SU-DHL-6 (cell line): Measurements from ENCODE around the gene FAM111A.
A peak's percentile ranks its signal among the peaks of the same experiment; 100 is the strongest.
"Not testable (repeated sequence)": the region's sequence is repeated elsewhere in the genome, so short reads cannot be mapped to it uniquely, and the experiment has no call there.

ENCODE experiments used
- H2AFZ ChIP-seq: fragments of 200-600 bp; sonication (generic); 2 replicates; pipeline ENCODE4 v1.6.1; 2014; ENCODE audit warnings: low read depth, mild to moderate bottlenecking, moderate library complexity, mixed read lengths, antibody characterized with exemption, low read length; ENCODE audit not compliant: severe bottlenecking
- H3F3A ChIP-seq: fragments of 200-600 bp; shearing (Covaris generic); 2 replicates; pipeline ENCODE4 v1.6.0; 2016; ENCODE audit warnings: antibody characterized with exemption, mild to moderate bottlenecking; ENCODE audit not compliant: insufficient read depth
- H3K27ac ChIP-seq: fragments of 200-600 bp; sonication (generic); 2 replicates; pipeline ENCODE4 v1.5.1; 2016; ENCODE audit warnings: low read depth, mild to moderate bottlenecking, low read length, moderate library complexity, mixed read lengths
- H3K27me3 ChIP-seq: fragments of 200-600 bp; sonication (generic), shearing (Covaris generic); 2 replicates; pipeline ENCODE4 v1.6.0; 2014; ENCODE audit warnings: mild to moderate bottlenecking, low read length
- H3K36me3 ChIP-seq: fragments of 200-600 bp; sonication (generic); 2 replicates; pipeline ENCODE4 v1.6.1; 2014; ENCODE audit warnings: mild to moderate bottlenecking, low read length, mixed read lengths
- H3K4me2 ChIP-seq: fragments of 300-600, 200-600 bp; shearing (Covaris generic), sonication (generic); 2 replicates; pipeline ENCODE4 v1.6.0; 2014; ENCODE audit warnings: low read length, low read depth, mild to moderate bottlenecking; ENCODE audit not compliant: poor library complexity, severe bottlenecking
- H3K4me3 ChIP-seq: fragments of 200-600 bp; sonication (generic); 2 replicates; pipeline ENCODE4 v1.5.1; 2014; ENCODE audit warnings: antibody characterized with exemption, low read length, mild to moderate bottlenecking, mixed read lengths; ENCODE audit not compliant: insufficient read depth, poor library complexity, severe bottlenecking
- H3K79me2 ChIP-seq: fragments of 200-600 bp; sonication (generic); 2 replicates; pipeline ENCODE4 v1.6.1; 2014; ENCODE audit warnings: mild to moderate bottlenecking, low read length, moderate library complexity; ENCODE audit not compliant: insufficient read depth
- H3K9ac ChIP-seq: fragments of 200-600 bp; sonication (generic); 2 replicates; pipeline ENCODE4 v1.7.0; 2014; ENCODE audit warnings: mild to moderate bottlenecking, low read length
- H3K9me2 ChIP-seq: fragments of 200-600 bp; sonication (generic); replicated peaks from 2 replicates; pipeline ENCODE4 v1.6.1; 2014; ENCODE audit warnings: low read length; ENCODE audit not compliant: insufficient read depth
- H3K9me3 ChIP-seq: fragments of 200-600 bp; sonication (generic); 2 replicates; pipeline ENCODE4 v1.6.1; 2014; ENCODE audit warnings: low read length, mixed read lengths; ENCODE audit not compliant: insufficient read depth
- H4K20me1 ChIP-seq: fragments of 200-600 bp; sonication (generic); 2 replicates; pipeline ENCODE4 v1.6.1; 2014; ENCODE audit warnings: low read depth, mild to moderate bottlenecking, antibody characterized with exemption, low read length, moderate library complexity, mixed read lengths
- EZH2phosphoT487 ChIP-seq: fragments of 200-600 bp; sonication (generic), shearing (Covaris generic); conservative IDR thresholded peaks from 2 replicates; pipeline ENCODE4 v1.6.1; 2018; ENCODE audit warnings: mild to moderate bottlenecking, antibody characterized with exemption, low read length, moderate library complexity, mixed read lengths
- TF ChIP-seq, protein P1 (sequence below): fragments of 200-600 bp; sonication (generic); IDR thresholded peaks from one replicate; pipeline ENCODE4 v1.5.1; 2017; ENCODE audit warnings: antibody characterized with exemption, mild to moderate bottlenecking, low read length, moderate library complexity; ENCODE audit not compliant: insufficient read depth, poor library complexity, severe bottlenecking

Gene FAM111A, protein sequence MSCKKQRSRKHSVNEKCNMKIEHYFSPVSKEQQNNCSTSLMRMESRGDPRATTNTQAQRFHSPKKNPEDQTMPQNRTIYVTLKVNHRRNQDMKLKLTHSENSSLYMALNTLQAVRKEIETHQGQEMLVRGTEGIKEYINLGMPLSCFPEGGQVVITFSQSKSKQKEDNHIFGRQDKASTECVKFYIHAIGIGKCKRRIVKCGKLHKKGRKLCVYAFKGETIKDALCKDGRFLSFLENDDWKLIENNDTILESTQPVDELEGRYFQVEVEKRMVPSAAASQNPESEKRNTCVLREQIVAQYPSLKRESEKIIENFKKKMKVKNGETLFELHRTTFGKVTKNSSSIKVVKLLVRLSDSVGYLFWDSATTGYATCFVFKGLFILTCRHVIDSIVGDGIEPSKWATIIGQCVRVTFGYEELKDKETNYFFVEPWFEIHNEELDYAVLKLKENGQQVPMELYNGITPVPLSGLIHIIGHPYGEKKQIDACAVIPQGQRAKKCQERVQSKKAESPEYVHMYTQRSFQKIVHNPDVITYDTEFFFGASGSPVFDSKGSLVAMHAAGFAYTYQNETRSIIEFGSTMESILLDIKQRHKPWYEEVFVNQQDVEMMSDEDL

DNA sequence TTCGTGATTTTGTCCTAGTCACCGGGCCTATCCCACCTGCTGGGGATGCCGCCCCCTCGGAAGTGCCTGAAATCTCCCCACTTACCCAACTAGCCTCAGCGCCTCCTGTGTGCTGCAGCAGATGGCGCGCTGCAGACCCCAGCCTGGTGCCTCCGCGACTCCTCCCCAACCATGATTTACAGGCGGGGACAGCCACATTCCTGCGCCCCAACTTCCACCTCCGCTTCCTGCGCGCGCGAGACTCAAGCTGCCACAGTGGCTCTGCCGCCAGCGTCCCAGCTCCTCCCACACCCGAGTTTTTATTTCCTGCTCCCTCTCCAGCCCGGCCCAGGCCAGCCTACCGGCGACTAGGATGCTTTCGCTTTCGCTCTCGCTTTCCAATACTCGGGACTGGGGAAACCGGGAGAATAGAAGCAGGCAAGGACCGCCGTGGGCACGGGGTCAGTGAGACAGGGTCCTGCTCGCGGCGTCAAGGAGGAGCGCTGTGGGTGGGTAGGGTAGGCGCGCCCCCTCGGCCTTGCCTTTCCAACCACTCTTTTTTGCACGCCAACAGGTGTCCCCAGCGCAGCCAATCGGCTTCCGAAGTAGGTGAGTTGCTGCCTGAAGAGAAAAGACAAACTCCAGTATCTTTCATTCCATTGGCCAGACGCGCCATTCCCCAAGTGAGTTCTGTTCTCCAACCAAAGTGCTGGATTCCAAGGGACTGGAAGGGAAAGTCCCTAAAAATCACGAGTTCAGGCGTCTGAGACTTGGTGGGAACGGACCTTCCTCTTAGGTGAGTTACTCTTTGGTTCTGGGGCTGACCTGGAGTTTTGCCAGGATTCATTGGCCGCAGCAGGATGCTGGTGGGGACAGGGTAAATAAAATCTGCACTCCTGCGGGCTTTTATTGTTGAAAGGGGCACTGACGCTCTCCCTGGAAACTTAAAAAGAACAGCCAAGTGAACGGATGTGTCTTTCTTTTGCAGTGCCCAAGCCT lies at the start of gene FAM111A:
Gene FAM111A, plus strand, starts transcription at position 327 of the 978 bp plus-strand sequence. CDS start 6,017 bp downstream, outside the sequence.
- no peaks in the 10 kb centered on the region for H3K9me2 ChIP-seq
- H3F3A ChIP-seq, result peaks cover 32% of the 10 kb centered on the region
- peak within 1 kb of the TSS; percentile 96 for H3K4me3 ChIP-seq
- no peaks in the 10 kb centered on the region for H3K9me3 ChIP-seq
- peak within 1 kb of the TSS; percentile 96 for H3K4me2 ChIP-seq
- H3K9ac ChIP-seq, result peak within 1 kb of the TSS; percentile 90
- no peaks in the 10 kb centered on the region for H4K20me1 ChIP-seq
- H2AFZ ChIP-seq, result peak within 1 kb of the TSS; percentile 43
- no peaks in the 10 kb centered on the region for H3K27me3 ChIP-seq
- TF ChIP-seq EZH2phosphoT487, result no peak
- TF ChIP-seq, protein P1, sequence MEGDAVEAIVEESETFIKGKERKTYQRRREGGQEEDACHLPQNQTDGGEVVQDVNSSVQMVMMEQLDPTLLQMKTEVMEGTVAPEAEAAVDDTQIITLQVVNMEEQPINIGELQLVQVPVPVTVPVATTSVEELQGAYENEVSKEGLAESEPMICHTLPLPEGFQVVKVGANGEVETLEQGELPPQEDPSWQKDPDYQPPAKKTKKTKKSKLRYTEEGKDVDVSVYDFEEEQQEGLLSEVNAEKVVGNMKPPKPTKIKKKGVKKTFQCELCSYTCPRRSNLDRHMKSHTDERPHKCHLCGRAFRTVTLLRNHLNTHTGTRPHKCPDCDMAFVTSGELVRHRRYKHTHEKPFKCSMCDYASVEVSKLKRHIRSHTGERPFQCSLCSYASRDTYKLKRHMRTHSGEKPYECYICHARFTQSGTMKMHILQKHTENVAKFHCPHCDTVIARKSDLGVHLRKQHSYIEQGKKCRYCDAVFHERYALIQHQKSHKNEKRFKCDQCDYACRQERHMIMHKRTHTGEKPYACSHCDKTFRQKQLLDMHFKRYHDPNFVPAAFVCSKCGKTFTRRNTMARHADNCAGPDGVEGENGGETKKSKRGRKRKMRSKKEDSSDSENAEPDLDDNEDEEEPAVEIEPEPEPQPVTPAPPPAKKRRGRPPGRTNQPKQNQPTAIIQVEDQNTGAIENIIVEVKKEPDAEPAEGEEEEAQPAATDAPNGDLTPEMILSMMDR, result peak; percentile 20
- H3K27ac ChIP-seq, result peak within 1 kb of the TSS; percentile 96
- H3K79me2 ChIP-seq, result peaks cover 32% of the 10 kb centered on the region
- H3K36me3 ChIP-seq, result peaks cover 15% of the 10 kb centered on the region

DNA sequence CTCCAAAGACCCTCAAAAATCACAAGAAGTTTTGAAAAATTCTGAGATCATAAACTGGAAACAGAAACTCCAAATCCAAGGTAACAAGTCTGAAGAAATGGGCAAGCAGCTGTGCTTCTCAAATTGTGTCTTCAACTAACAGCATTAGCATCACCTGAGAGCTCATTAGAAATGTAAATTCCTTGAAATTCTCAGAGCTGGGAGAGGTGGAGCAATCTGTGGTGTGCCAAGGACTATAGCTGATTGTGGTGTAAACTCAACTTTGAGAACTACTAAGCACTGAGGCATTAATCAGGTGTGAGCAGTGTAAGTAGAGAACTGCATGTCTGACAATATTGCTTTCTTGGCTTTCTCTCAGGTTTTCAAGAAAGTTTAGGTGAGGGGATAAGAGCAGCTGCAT lies 49.1 kb upstream of the FAM111A start:
- H3K79me2 ChIP-seq, result peaks cover 22% of the 10 kb centered on the region
- peaks cover 36% of the 10 kb centered on the region for H3K36me3 ChIP-seq
- peaks cover 51% of the 10 kb centered on the region for H3F3A ChIP-seq
- not testable (repeated sequence) for H3K4me2 ChIP-seq, H3K9ac ChIP-seq, H3K27me3 ChIP-seq, H3K9me3 ChIP-seq, H2AFZ ChIP-seq, H3K4me3 ChIP-seq, H3K27ac ChIP-seq, H4K20me1 ChIP-seq, H3K9me2 ChIP-seq

DNA sequence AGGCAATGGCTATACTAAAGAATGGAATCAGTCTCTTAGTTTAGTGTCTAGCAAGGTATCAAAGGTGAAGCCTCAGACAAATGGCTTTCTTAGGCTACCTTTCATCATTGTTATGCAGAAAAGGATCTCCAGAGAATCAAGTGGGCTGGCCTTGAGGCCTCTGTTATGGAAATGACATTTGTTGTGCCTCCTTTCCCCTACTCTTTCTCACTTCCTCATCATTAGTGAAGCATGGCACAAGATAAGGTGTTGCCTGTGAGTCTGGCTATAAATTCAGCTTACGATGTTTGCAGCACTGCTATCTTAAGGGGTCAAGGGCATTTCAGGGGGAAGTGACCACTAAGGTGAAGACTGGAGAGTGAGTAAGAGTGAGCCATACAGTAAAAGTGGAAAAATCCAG lies 47.4 kb upstream of the FAM111A start:
- not testable (repeated sequence) for H3K9me3 ChIP-seq, H3K9me2 ChIP-seq, H3K4me3 ChIP-seq, H3K27me3 ChIP-seq, H2AFZ ChIP-seq, H4K20me1 ChIP-seq
- H3K79me2 ChIP-seq, result peaks cover 36% of the 10 kb centered on the region
- peak overlapping the region; percentile 56 for H3K9ac ChIP-seq
- peak overlapping the region; percentile 95 for H3K27ac ChIP-seq
- peaks cover 54% of the 10 kb centered on the region for H3F3A ChIP-seq
- peak overlapping the region; percentile 90 for H3K4me2 ChIP-seq
- peaks cover 44% of the 10 kb centered on the region for H3K36me3 ChIP-seq

DNA sequence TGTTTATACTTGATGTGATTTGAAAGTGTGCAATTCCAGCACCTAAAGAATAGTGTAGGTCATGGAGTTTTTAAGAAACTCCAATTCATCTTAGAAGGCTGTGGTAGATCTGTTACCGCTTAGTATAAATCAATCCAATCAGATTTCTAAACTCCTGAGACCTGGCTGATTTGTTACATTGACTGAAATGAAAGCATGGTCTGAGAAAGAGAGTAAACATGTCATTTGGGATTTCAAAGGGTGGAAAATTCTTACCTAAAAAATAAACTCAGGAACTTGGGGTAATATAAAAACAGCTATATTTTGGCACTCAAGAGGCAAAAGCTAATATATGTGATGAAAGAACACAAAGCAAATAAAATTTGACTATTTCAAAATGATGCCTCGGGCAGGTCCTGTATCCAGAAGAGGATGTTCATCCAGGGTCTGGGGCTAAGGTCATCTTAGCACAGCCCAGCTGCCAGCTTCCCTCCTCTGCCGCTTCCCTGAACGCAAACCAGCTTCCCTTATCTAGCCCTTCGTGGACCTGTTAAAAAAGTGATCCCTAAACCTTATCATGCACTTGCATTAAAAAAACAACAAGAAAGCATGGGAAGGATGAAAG lies 46.6 kb upstream of the FAM111A start:
- not testable (repeated sequence) for H3K9me3 ChIP-seq, H2AFZ ChIP-seq, H3K27me3 ChIP-seq, H3K9me2 ChIP-seq, H4K20me1 ChIP-seq
- peak overlapping the region; percentile 56 for H3K9ac ChIP-seq
- H3K4me3 ChIP-seq, result peak overlapping the region; percentile 57
- peaks cover 44% of the 10 kb centered on the region for H3K79me2 ChIP-seq
- peaks cover 48% of the 10 kb centered on the region for H3K36me3 ChIP-seq
- H3K4me2 ChIP-seq, result peak overlapping the region; percentile 90
- peaks cover 57% of the 10 kb centered on the region for H3F3A ChIP-seq
- H3K27ac ChIP-seq, result peak overlapping the region; percentile 95
